ENCODE results near the gene CFI.

DNA sequence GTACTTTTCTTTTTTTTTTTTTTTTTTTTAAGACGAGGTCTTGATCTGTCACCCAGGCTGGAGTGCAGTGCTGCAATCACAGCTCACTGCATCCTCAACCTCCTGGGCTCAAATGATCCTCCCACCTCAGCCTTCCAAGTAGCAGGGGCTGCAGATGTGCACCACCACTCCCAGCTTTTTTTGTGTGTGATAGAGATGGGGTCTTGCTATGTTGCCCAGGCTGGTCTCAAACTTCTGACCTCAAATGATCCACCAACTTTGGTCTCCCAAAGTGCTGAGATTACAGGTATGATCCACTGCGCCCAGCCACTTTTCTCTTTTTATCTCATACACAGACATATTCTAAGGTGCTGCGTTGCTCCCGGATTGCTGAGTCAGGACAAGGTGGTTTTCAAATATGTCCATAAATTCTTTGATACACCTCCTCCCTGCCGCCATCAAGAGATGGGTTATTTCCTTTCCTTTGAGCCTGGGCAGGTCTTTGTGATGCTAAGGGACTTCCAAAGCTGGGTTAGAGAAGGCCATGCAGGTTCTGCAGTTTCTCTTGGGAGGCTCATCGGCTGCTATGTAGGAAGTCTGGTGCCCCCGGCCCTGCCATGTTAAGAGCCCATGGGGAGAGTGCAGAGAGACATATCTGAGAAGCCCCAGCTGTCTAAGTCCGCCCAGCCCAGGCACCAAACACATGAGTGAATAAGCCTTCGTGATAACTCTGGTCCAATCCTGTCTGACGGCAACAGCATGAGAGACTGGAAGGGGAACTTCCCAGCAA, 63.5 kb downstream of the CFI start:
- TF ChIP-seq EZH2 (IDR thresholded peaks at IDR 0.05; ENCODE audit: insufficient read depth, poor library complexity, severe bottlenecking) (no peak), EZH2phosphoT487 (IDR thresholded peaks at IDR 0.05; ENCODE audit: insufficient read depth, low read depth) (no peak)
